Measurements from ENCODE around the gene MAD1L1.

- no peak for TF ChIP-seq EZH2 (IDR thresholded peaks at IDR 0.05; ENCODE audit: insufficient read depth, poor library complexity, severe bottlenecking)
- no peak for TF ChIP-seq EZH2phosphoT487 (IDR thresholded peaks at IDR 0.05; ENCODE audit: insufficient read depth, low read depth)
Observed at GRCh38 chr7:2264158-2264557, 31.4 kb upstream of the MAD1L1 start.
